DOHH2 (cell line): Measurements from ENCODE around the gene SORBS2.

ENCODE experiments used
- EZH2phosphoT487 ChIP-seq: fragments of 200-600 bp; sonication (generic); IDR thresholded peaks from 2 replicates; pipeline ENCODE4 v1.6.1; 2017; ENCODE audit warnings: borderline replicate concordance, mild to moderate bottlenecking, antibody characterized with exemption, low read length, moderate library complexity, mixed read lengths
- TF ChIP-seq, protein P1 (sequence below): fragments of 200-600 bp; sonication (generic); IDR thresholded peaks from one replicate; pipeline ENCODE4 v1.5.1; 2014; ENCODE audit warnings: antibody characterized with exemption, mild to moderate bottlenecking, low read depth, low read length; ENCODE audit not compliant: poor library complexity, severe bottlenecking

DNA sequence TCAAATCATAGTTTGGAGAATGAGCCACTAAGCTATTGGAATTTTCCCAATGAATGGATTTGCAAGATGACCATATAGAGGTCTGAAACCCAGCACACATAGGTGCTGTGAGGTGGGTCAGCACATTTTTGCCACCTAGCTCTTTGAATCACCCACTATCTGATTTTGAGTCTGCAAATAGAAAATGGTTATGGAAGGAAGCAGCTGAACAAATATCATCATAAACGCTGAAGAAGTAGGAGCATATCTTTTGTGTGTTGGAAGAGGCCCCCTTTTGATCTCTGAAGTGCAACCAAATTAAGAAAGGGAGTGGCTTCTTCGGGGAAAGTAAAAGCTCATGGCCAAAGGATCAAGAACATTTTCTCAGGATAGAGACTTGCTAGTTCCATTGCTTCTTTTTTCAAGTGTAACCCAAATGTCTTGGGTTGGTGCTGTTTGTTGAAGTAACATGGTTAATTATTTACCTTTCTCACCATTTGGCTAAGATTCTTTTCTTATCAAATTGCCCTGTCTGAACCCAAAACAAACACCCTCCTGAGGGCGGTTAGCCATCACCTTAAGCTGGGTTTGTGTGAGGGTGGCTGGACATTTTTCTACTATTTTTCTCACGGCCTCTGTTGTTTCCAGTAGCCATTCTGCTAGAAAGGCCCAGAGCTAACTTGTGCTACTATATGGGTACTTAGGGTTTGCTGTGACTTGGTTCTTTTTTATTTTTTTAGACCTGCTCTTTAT is 18.4 kb upstream of the SORBS2 start:
- TF ChIP-seq, protein P1, sequence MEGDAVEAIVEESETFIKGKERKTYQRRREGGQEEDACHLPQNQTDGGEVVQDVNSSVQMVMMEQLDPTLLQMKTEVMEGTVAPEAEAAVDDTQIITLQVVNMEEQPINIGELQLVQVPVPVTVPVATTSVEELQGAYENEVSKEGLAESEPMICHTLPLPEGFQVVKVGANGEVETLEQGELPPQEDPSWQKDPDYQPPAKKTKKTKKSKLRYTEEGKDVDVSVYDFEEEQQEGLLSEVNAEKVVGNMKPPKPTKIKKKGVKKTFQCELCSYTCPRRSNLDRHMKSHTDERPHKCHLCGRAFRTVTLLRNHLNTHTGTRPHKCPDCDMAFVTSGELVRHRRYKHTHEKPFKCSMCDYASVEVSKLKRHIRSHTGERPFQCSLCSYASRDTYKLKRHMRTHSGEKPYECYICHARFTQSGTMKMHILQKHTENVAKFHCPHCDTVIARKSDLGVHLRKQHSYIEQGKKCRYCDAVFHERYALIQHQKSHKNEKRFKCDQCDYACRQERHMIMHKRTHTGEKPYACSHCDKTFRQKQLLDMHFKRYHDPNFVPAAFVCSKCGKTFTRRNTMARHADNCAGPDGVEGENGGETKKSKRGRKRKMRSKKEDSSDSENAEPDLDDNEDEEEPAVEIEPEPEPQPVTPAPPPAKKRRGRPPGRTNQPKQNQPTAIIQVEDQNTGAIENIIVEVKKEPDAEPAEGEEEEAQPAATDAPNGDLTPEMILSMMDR, result no peak
- TF ChIP-seq EZH2phosphoT487, result no peak
